Stomach (tissue), 4 donors: ENCODE measurements around the gene SCARB1.

ENCODE experiments used
- CTCF ChIP-seq, 7 experiments: fragments of 450-650 bp in 4 of 7; fragments of 200-600 bp in 3 of 7; sonication (generic) in 3 of 7; IDR thresholded peaks; one replicate each; pipeline ENCODE4 v1.5.1; 2016 to 2019; ENCODE audit warnings: antibody characterized with exemption in 7 of 7, control low read depth in 2 of 7, mild to moderate bottlenecking in 1 of 7
- EP300 ChIP-seq: sonication (generic); formaldehyde crosslinking; IDR thresholded peaks from one replicate; pipeline ENCODE4 v1.6.1; 2017; ENCODE audit warnings: antibody characterized with exemption
- POLR2A ChIP-seq, 4 donors: fragments of 450-650 bp; IDR thresholded peaks; one replicate each; pipeline ENCODE4 v1.6.1; 2016; ENCODE audit warnings: antibody characterized with exemption in 4 of 4, control low read depth in 2 of 4, mild to moderate bottlenecking in 1 of 4, moderate library complexity in 1 of 4

DNA sequence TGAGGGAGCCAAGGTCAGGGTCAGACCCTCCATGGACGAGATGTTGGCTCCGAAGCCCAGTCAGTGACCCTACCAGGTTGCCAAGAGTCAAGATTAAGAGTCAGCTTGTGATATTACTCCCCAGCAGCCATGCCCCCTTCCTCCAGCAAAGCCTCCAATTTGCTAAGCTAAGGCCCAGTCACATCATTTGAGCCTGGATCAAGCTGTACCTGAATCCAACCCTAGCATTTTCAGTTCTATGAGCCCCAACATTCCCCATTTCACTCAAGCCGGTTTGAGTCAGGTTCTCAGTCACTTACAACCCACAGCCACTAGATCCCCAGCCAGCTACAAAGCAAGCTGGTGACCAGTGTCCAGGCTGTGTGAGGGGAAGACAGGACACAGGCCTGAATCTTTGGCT, 49.9 kb downstream of the SCARB1 start:
- TF ChIP-seq CTCF (IDR thresholded peaks at IDR 0.05): no peak
- TF ChIP-seq EP300: no peak
- TF ChIP-seq POLR2A (IDR thresholded peaks at IDR 0.05): no peak
